Measurements from ENCODE around the gene JAZF1. TPM values are rescaled to one million over a fixed set of nuclear protein-coding genes. Genes with fewer than 3 reads are reported as not detected.

JAZF1 gene
- total and polyA plus RNA-seq, 10 of the 15 experiments (the other 5 are each of a cell fraction or from before 2014, with no cell fraction given), result 0.04 to 0.82 (median 0.15) TPM; not detected in 3

GRCh38 chr7:27822245-27822644 lies 358.4 kb downstream of the JAZF1 start:
- ATAC-seq, result no peak
- no peaks in the 10 kb centered on the region for H3K79me2 ChIP-seq (ENCODE audit: control insufficient read depth, insufficient read depth, low read length)
- H3K4me2 ChIP-seq (ENCODE audit: control insufficient read depth, insufficient read depth), result no peak overlapping the region
- no peak for FAIRE-seq
- CTCF ChIA-PET, result no interaction called here
- SMC1A ChIA-PET (ENCODE audit: uncharacterized antibody, unreplicated experiment), result interaction anchor here (0.8 kb wide), 1 partner anchor 49 kb away, joined by 3 read pairs; no protein-coding TSS in a partner anchor
- DNase-seq (ENCODE audit: low read depth, low spot score), result no peak
- TF ChIP-seq ETV6 (conservative IDR thresholded peaks at IDR 0.05 in 1 of 2, IDR thresholded peaks at IDR 0.05 in 1 of 2; ENCODE audit: borderline replicate concordance in 1 of 2, low read depth in 1 of 2) (no peak), BCL11A (IDR thresholded peaks at IDR 0.05; ENCODE audit: low read depth, low read length) (no peak), BCLAF1 (IDR thresholded peaks at IDR 0.05) (no peak), HSF1 (IDR thresholded peaks at IDR 0.05; ENCODE audit: low read depth, low read length) (no peak), MEF2A (IDR thresholded peaks at IDR 0.05; ENCODE audit: insufficient read depth, low read depth, low read length) (no peak), PRDM15 (CRISPR knock-in tag; IDR thresholded peaks at IDR 0.05) (no peak), RELB (IDR thresholded peaks at IDR 0.05; ENCODE audit: low read depth) (no peak), ZNF384 (IDR thresholded peaks at IDR 0.05; ENCODE audit: borderline replicate concordance, low read depth, low read length) (no peak), RFX5 (IDR thresholded peaks at IDR 0.05; ENCODE audit: low read depth, low read length) (no peak), LARP7 (IDR thresholded peaks at IDR 0.05) (no peak), USF2 (IDR thresholded peaks at IDR 0.05; ENCODE audit: borderline replicate concordance, low read depth, low read length) (no peak), NBN (IDR thresholded peaks at IDR 0.05) (no peak)
- in situ Hi-C loops (cut with MboI), result no loop called here
- no peaks in the 10 kb centered on the region for H3K27me3 ChIP-seq (replicated peaks in 1 of 2; ENCODE audit: control insufficient read depth in 2 of 2, insufficient read depth in 2 of 2, low read length in 1 of 2)
- POLR2A ChIA-PET, result no interaction called here
- RAD21 ChIA-PET (ENCODE audit: unreplicated experiment), result no interaction called here
- no peak overlapping the region for H2AFZ ChIP-seq (ENCODE audit: control insufficient read depth, low read depth, low read length)
- no peaks in the 10 kb centered on the region for H3K9me3 ChIP-seq (replicated peaks; ENCODE audit: control insufficient read depth, insufficient read depth, low read length)
- H3K36me3 ChIP-seq (ENCODE audit: control insufficient read depth in 2 of 2, insufficient read depth in 2 of 2, low read length in 1 of 2), result no peaks in the 10 kb centered on the region
- intact Hi-C loops (cut with micrococcal nuclease; ENCODE audit: unreplicated experiment), result no loop called here
- WGBS (ENCODE audit: insufficient coverage, insufficient replicate concordance, low lambda C conversion rate, missing lambda C conversion rate), result 91% methylated on average over 2 of the region's 2 CpGs
- no TSS peak for BruUV-seq (replicated peaks)
- no peaks in the 10 kb centered on the region for H3K4me1 ChIP-seq (ENCODE audit: control insufficient read depth, insufficient read depth, low read length)
- no peaks in the 10 kb centered on the region for H4K20me1 ChIP-seq (ENCODE audit: control insufficient read depth, insufficient read depth)
- no peak overlapping the region for H3K9ac ChIP-seq (ENCODE audit: control insufficient read depth, insufficient read depth, low read length)
- no peak overlapping the region for H3K4me3 ChIP-seq
- H3K27ac ChIP-seq (ENCODE audit: control insufficient read depth, insufficient read depth), result no peak overlapping the region
